Measurements from ENCODE around the gene DDIT3.

DNA sequence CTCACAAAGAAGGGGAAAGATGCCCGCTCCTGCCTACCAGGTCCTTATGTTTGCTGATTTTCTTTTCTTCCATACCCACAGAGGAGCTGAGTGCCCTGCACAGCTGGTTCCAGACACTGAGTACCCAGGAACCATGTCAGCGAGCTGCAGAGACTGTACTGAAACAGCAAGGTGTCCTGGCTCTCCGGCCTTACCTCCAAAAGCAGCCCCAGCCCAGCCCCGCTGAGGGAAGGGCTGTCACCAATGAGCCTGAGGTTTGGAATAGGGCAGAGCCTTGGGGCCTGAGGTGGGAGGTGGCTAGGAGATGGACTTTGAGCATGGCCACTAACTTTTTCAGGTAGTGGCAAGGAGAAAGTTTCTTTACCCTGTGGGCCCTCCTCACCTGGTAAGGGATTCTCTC, 30.2 kb downstream of the DDIT3 start:
- no peak for TF ChIP-seq EZH2 (IDR thresholded peaks at IDR 0.05; ENCODE audit: low read length, unreplicated experiment)
- TF ChIP-seq CTCF (conservative IDR thresholded peaks at IDR 0.05; ENCODE audit: low read depth, low read length): no peak
- TF ChIP-seq EZH2phosphoT487 (IDR thresholded peaks at IDR 0.05; ENCODE audit: borderline replicate concordance, low read length): no peak

All from PC-3 (cell line).